DOHH2 (cell line): ENCODE results near the gene ARID1B.

Experiments
- H3F3A ChIP-seq: fragments of 200-600 bp; sonication (generic), shearing (Covaris generic); 2 replicates; pipeline ENCODE4 v1.6.0; 2016; ENCODE audit warnings: antibody characterized with exemption, mild to moderate bottlenecking; ENCODE audit not compliant: control insufficient read depth, insufficient read depth
- H3K27ac ChIP-seq: fragments of 200-600 bp; sonication (generic); 2 replicates; pipeline ENCODE4 v1.5.1; 2014; ENCODE audit warnings: low read depth, mild to moderate bottlenecking, low read length, moderate library complexity
- H3K27me3 ChIP-seq: fragments of 200-600 bp; sonication (generic); 2 replicates; pipeline ENCODE4 v1.6.1; 2014; ENCODE audit warnings: mild to moderate bottlenecking, low read length, mixed read lengths; ENCODE audit not compliant: control insufficient read depth
- H3K36me3 ChIP-seq: fragments of 200-600 bp; sonication (generic); 2 replicates; pipeline ENCODE4 v1.6.1; 2014; ENCODE audit warnings: mild to moderate bottlenecking, low read length, moderate library complexity, mixed read lengths; ENCODE audit not compliant: control insufficient read depth
- H3K4me1 ChIP-seq: fragments of 200-600 bp; sonication (generic); 2 replicates; pipeline ENCODE4 v1.6.1; 2014; ENCODE audit warnings: mild to moderate bottlenecking, low read length, mixed read lengths; ENCODE audit not compliant: control insufficient read depth
- H3K4me2 ChIP-seq: fragments of 200-600 bp; sonication (generic); 2 replicates; pipeline ENCODE4 v1.6.0; 2014; ENCODE audit warnings: mild to moderate bottlenecking, low read length, moderate library complexity
- H3K4me3 ChIP-seq: fragments of 200-600 bp; sonication (generic); 2 replicates; pipeline ENCODE4 v1.5.1; 2014; ENCODE audit warnings: mild to moderate bottlenecking, low read length, mixed read lengths
- H3K79me2 ChIP-seq: fragments of 200-600 bp; sonication (generic); 2 replicates; pipeline ENCODE4 v1.6.1; 2014; ENCODE audit warnings: mild to moderate bottlenecking, low read length, mixed read lengths; ENCODE audit not compliant: control insufficient read depth
- H3K9me2 ChIP-seq: fragments of 200-600 bp; sonication (generic); replicated peaks from 2 replicates; pipeline ENCODE4 v1.6.1; 2014; ENCODE audit warnings: mild to moderate bottlenecking, low read length, mixed read lengths; ENCODE audit not compliant: control insufficient read depth
- H3K9me3 ChIP-seq: fragments of 200-600 bp; sonication (generic); 2 replicates; pipeline ENCODE4 v1.6.1; 2014; ENCODE audit warnings: antibody characterized with exemption, low read length, mixed read lengths; ENCODE audit not compliant: control insufficient read depth, insufficient read depth
- H4K20me1 ChIP-seq: fragments of 200-600 bp; sonication (generic); 2 replicates; pipeline ENCODE4 v1.6.0; 2014; ENCODE audit warnings: low read depth, mild to moderate bottlenecking, antibody characterized with exemption, low read length, moderate library complexity; ENCODE audit not compliant: control insufficient read depth, insufficient read depth
- EZH2phosphoT487 ChIP-seq: fragments of 200-600 bp; sonication (generic); IDR thresholded peaks from 2 replicates; pipeline ENCODE4 v1.6.1; 2017; ENCODE audit warnings: borderline replicate concordance, mild to moderate bottlenecking, antibody characterized with exemption, low read length, moderate library complexity, mixed read lengths
- TF ChIP-seq, protein P1 (sequence below): fragments of 200-600 bp; sonication (generic); IDR thresholded peaks from one replicate; pipeline ENCODE4 v1.5.1; 2014; ENCODE audit warnings: antibody characterized with exemption, mild to moderate bottlenecking, low read depth, low read length; ENCODE audit not compliant: poor library complexity, severe bottlenecking

Gene ARID1B

DNA sequence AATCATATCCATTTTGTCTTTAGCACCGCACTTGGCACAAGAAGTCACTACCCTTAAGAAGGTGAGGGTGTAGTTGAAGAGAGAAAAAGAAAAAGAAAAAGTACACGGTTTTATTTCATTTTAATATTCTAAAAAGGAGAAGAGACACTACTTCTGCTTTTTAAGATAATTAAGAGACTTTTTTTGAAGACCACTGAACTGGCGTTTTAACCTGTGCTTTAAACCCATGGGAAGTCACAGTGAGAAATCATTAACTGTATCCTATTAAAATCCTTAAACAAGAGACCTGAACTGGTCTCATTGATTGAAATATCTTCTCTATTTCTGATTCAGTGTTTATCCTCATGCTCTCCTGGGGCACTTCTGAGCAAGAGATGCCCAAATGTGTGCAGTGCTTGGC, 302.6 kb downstream of the ARID1B start:
- no peak for TF ChIP-seq EZH2phosphoT487
- TF ChIP-seq, protein P1, sequence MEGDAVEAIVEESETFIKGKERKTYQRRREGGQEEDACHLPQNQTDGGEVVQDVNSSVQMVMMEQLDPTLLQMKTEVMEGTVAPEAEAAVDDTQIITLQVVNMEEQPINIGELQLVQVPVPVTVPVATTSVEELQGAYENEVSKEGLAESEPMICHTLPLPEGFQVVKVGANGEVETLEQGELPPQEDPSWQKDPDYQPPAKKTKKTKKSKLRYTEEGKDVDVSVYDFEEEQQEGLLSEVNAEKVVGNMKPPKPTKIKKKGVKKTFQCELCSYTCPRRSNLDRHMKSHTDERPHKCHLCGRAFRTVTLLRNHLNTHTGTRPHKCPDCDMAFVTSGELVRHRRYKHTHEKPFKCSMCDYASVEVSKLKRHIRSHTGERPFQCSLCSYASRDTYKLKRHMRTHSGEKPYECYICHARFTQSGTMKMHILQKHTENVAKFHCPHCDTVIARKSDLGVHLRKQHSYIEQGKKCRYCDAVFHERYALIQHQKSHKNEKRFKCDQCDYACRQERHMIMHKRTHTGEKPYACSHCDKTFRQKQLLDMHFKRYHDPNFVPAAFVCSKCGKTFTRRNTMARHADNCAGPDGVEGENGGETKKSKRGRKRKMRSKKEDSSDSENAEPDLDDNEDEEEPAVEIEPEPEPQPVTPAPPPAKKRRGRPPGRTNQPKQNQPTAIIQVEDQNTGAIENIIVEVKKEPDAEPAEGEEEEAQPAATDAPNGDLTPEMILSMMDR = no peak
- Histone ChIP-seq H3K27ac (peak overlapping the region; percentile 10; the same call in 1 of the 2 replicates), H3K79me2 (peaks cover 67% of the 10 kb centered on the region), H3K9me2 (no peaks in the 10 kb centered on the region), H3K36me3 (peaks cover 14% of the 10 kb centered on the region), H3K27me3 (no peaks in the 10 kb centered on the region), H3K4me1 (peaks cover 52% of the 10 kb centered on the region), H3K9me3 (no peaks in the 10 kb centered on the region), H3K4me2 (peak overlapping the region; percentile 49), H3F3A (no peaks in the 10 kb centered on the region; the same call in 1 of the 2 replicates), H3K4me3 (peak overlapping the region; percentile 31), H4K20me1 (no peaks in the 10 kb centered on the region)

DNA sequence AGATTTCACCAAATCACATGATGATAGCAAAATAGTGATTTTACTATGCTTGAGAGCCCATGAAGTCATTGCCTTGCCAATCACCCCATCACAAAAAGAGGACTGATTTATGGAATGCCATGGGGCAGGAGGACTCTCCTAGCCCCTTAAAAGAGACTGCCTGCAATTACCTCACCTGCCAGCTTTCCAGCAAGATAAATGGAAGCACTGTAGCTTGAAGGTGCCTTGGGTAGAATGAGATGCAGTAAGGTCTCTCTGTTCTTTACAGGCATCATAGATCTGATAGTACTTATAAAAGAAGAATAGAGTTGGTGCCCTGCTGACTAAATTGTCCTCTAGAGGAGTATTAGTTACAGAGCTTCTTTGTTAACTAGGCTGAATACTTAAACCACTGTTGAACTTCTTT, 303.8 kb downstream of the ARID1B start:
- no peaks in the 10 kb centered on the region for H3K9me2 ChIP-seq
- H3K79me2 ChIP-seq = peaks cover 59% of the 10 kb centered on the region
- H3K4me1 ChIP-seq = peaks cover 41% of the 10 kb centered on the region
- H3K27me3 ChIP-seq = no peaks in the 10 kb centered on the region
- H3F3A ChIP-seq = no peaks in the 10 kb centered on the region; the same call in 1 of the 2 replicates
- H4K20me1 ChIP-seq = no peaks in the 10 kb centered on the region
- H3K4me2 ChIP-seq = no peak overlapping the region
- H3K27ac ChIP-seq = no peak overlapping the region
- no peaks in the 10 kb centered on the region for H3K9me3 ChIP-seq
- H3K4me3 ChIP-seq = no peak overlapping the region
- H3K36me3 ChIP-seq = peaks cover 16% of the 10 kb centered on the region
- TF ChIP-seq, protein P1 = no peak

DNA sequence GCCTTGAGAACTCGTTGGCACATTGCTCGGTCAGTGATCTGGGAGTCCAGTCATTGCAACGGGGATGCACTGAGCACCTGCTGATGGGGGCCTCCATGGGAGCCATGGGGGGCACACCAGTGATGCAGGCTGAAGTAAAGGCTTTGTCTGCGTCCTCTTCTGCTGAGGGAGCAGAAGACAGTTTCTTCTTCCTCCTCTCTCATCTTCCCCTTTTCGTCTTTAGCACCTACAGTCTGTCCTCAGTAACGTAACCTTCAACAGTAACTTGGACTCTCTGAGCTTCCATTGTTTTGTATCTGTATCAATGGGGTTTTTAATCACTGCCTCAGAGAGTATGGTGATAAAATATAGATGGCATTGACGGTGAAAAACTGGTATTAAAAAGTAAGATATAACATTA, 306.2 kb downstream of the ARID1B start:
- Histone ChIP-seq H3K79me2 (peaks cover 42% of the 10 kb centered on the region), H3K4me1 (peaks cover 19% of the 10 kb centered on the region), H3K27ac (no peak overlapping the region), H3K9me3 (no peaks in the 10 kb centered on the region), H3K27me3 (no peaks in the 10 kb centered on the region), H3K36me3 (peaks cover 31% of the 10 kb centered on the region), H3K4me2 (no peak overlapping the region), H3F3A (no peaks in the 10 kb centered on the region; the same call in 1 of the 2 replicates), H4K20me1 (no peaks in the 10 kb centered on the region; the same call in 1 of the 2 replicates), H3K9me2 (no peaks in the 10 kb centered on the region), H3K4me3 (no peak overlapping the region)
- no peak for TF ChIP-seq EZH2phosphoT487
- TF ChIP-seq, protein P1 = no peak
